ENCODE results near the gene ARSA.
"Not testable (repeated sequence)": the region's sequence is repeated elsewhere in the genome, so short reads cannot be mapped to it uniquely, and the experiment has no call there.

DNA sequence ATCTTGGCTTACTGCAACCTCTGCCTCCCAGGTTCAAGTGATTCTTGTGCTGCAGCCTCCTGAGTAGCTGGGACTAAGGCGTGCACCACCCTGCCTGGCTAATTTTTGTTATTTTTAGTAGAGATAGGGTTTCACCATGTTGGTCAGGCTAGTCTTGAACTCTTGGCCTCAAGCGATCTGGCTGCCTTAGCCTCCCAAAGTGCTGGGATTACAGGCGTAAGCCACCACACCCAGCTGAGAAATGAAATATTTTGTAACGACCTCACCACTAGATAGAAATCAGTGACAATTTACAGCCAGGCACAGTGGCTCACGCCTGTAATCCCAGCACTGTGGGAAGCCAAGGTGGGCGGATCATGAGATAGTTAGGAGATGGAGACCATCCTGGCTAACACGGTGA is 31.8 kb upstream of the ARSA start:
- TF ChIP-seq CTCF, POLR2A (IDR thresholded peaks at IDR 0.05): not testable (repeated sequence)

Data from transverse colon (tissue), 3 donors.